Nephron (organoid): Measurements from ENCODE around the gene UXS1.

ENCODE experiments used
- H3K27ac Mint-ChIP-seq, 3 experiments: 2 replicates each; pipeline ENCODE4 v1.8.0; 2020; ENCODE audit warnings: mixed read lengths in 3 of 3, mild to moderate bottlenecking in 2 of 3, moderate library complexity in 1 of 3
- H3K27me3 Mint-ChIP-seq: 2 replicates; pipeline ENCODE4 v1.8.0; 2021; ENCODE audit warnings: low read depth, mild to moderate bottlenecking, moderate library complexity, mixed read lengths
- H3K36me3 Mint-ChIP-seq: 2 replicates; pipeline ENCODE4 v1.8.0; 2020; ENCODE audit warnings: low read depth, mixed read lengths
- H3K4me1 Mint-ChIP-seq: 2 replicates; pipeline ENCODE4 v1.8.0; 2020; ENCODE audit warnings: mixed read lengths
- H3K4me3 Mint-ChIP-seq, 3 experiments: 2 replicates each; pipeline ENCODE4 v1.8.0; 2020; ENCODE audit warnings: mild to moderate bottlenecking in 3 of 3, mixed read lengths in 3 of 3, moderate library complexity in 2 of 3
- H3K9me3 Mint-ChIP-seq: 2 replicates; pipeline ENCODE4 v1.8.0; 2020; ENCODE audit warnings: mixed read lengths
- TF ChIP-seq, protein P1 (sequence below), 3 experiments: fragments of 200-600 bp; sonication (generic); IDR thresholded peaks; one replicate each; pipeline ENCODE4 v1.5.0; 2021; ENCODE audit warnings: antibody characterized with exemption in 3 of 3; ENCODE audit not compliant: unreplicated experiment in 3 of 3

Gene UXS1

GRCh38 chr2:106147665-106148064 is 46.4 kb downstream of the UXS1 start:
- Mint-ChIP-seq H3K27me3 (no peaks in the 10 kb centered on the region), H3K9me3 (peaks cover 6% of the 10 kb centered on the region), H3K4me1 (peaks cover 13% of the 10 kb centered on the region), H3K4me3 (no peak overlapping the region), H3K27ac (peak overlapping the region in 2 of 3 experiments; percentile 3 to 35), H3K36me3 (peaks cover 67% of the 10 kb centered on the region)
- TF ChIP-seq, protein P1, sequence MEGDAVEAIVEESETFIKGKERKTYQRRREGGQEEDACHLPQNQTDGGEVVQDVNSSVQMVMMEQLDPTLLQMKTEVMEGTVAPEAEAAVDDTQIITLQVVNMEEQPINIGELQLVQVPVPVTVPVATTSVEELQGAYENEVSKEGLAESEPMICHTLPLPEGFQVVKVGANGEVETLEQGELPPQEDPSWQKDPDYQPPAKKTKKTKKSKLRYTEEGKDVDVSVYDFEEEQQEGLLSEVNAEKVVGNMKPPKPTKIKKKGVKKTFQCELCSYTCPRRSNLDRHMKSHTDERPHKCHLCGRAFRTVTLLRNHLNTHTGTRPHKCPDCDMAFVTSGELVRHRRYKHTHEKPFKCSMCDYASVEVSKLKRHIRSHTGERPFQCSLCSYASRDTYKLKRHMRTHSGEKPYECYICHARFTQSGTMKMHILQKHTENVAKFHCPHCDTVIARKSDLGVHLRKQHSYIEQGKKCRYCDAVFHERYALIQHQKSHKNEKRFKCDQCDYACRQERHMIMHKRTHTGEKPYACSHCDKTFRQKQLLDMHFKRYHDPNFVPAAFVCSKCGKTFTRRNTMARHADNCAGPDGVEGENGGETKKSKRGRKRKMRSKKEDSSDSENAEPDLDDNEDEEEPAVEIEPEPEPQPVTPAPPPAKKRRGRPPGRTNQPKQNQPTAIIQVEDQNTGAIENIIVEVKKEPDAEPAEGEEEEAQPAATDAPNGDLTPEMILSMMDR (IDR thresholded peaks at IDR 0.05; ENCODE audit: unreplicated experiment in 3 of 3), result no peak

DNA sequence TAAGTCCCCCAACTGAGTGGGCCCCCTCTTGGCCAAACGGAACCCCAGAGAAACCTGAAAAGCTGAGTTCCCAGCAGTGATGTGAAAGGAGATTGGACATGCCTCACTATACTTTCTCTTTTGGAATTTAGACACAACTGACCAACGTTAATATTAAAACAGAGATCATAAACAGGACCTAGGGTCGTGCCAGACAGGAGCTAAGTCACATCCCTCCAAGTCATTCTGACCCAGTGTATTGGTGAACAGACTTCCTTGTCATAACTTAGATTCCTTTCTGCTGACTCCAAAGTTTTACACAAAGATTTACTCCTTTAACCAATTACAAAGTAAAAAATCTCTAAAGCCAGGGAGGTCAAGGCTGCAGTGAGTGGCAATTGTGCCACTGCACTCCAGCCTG is 46.9 kb downstream of the UXS1 start:
- Mint-ChIP-seq H3K27ac (peak overlapping the region; percentile 3 to 35 (median 28)), H3K4me1 (peaks cover 13% of the 10 kb centered on the region), H3K4me3 (no peak overlapping the region), H3K9me3 (peaks cover 5% of the 10 kb centered on the region), H3K27me3 (no peaks in the 10 kb centered on the region), H3K36me3 (peaks cover 67% of the 10 kb centered on the region)
- TF ChIP-seq, protein P1 (IDR thresholded peaks at IDR 0.05; ENCODE audit: unreplicated experiment in 3 of 3), result no peak

DNA sequence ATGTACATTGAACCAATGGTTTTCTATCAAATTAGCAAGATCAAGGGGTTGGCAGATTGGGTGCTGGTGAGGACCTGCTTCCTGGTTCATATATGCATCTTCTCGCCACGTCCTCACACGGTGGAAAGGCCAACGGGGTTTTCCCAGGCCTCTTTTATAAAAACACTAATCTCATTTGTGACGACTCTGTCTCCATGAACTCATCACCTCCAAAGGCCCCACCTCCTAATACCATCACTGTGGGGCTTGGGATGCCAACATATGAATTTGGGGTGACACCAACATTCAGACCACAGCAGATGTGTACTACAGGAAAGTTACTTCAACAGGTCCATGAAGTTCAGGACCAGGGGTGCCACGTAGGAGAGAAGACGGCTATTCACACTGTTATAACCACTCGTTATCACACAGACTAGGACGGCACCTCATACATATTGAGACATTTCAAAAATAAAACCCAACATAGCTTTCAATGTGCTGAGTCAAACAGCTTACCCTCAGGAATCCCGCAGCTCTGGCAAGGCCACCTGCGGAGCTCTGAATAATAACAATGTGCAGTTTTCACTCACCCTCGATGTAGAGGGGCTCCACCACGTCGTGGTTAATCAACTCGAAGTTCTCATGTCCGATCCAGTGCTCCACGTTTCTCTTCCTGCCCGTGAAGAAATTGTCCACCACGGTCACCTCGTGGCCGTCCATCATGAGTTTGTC is 49.3 kb downstream of the UXS1 start:
- Mint-ChIP-seq H3K4me1 (peaks cover 23% of the 10 kb centered on the region), H3K36me3 (peaks cover 50% of the 10 kb centered on the region), H3K9me3 (no peaks in the 10 kb centered on the region), H3K27me3 (no peaks in the 10 kb centered on the region), H3K27ac (no peak overlapping the region), H3K4me3 (no peak overlapping the region)
- TF ChIP-seq, protein P1 (IDR thresholded peaks at IDR 0.05; ENCODE audit: unreplicated experiment in 3 of 3), result no peak

DNA sequence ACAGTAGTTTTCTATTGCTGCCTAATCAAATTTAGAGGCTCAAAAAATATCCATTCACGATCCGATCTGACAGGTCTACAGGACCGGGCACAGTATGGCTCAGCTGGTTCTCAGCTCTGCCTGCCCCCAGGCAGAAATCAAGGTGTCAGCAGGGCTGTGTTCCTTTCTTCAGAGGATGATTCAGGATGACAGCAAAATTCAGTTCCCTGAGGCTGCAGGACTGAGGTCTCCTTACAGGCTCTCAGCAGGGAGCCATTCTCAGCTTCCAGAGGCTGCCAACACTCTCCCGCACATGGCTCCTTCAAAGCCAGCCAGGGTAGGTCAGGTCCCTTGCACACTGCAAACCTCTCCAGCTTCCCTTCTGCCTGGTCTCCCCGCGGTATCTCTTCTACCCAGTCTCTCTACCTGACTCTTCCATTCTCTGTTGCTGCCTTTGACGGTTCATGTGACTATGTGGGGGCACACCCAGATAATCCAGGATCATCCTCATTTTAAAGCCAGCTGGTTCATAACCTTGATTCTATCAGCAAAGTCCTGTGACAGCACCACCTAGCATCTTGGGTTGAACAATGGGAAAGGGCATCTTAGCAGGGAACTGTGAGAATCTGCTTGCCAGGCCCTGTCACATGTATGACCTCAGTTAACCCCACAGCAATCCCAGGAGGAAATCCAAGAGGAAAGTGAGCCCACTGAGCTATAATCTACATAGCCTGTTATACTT is 50.4 kb downstream of the UXS1 start:
- TF ChIP-seq, protein P1 (IDR thresholded peaks at IDR 0.05; ENCODE audit: unreplicated experiment in 3 of 3), result no peak
- Mint-ChIP-seq H3K4me3 (no peak overlapping the region), H3K27ac (no peak overlapping the region), H3K36me3 (peaks cover 48% of the 10 kb centered on the region), H3K4me1 (peaks cover 34% of the 10 kb centered on the region), H3K27me3 (no peaks in the 10 kb centered on the region), H3K9me3 (no peaks in the 10 kb centered on the region)

DNA sequence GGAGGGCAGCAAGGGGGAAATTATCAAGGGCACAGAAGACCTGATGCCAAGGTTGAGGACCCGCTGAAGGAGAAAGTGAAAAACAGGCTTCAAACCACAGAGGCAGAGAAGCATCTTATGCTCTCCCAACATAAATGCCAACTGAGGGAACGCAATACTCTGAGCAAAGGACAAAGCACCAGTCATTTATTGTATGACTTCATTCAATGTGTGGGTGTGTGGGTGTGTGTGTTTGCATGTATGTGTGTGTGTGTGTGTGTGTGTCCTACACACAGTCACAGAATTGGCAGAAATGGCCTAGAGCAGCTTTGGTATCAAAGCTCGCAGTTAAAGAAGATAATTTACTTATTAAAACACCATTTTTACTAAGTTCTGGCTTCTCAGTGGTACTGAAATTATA is 51.4 kb downstream of the UXS1 start:
- no peaks in the 10 kb centered on the region for H3K9me3 Mint-ChIP-seq
- peaks cover 58% of the 10 kb centered on the region for H3K36me3 Mint-ChIP-seq
- TF ChIP-seq, protein P1 (IDR thresholded peaks at IDR 0.05; ENCODE audit: unreplicated experiment in 3 of 3), result no peak
- no peak overlapping the region for H3K27ac Mint-ChIP-seq
- no peaks in the 10 kb centered on the region for H3K27me3 Mint-ChIP-seq
- no peak overlapping the region for H3K4me3 Mint-ChIP-seq
- H3K4me1 Mint-ChIP-seq, result peaks cover 35% of the 10 kb centered on the region
